ENCODE results near the gene RASSF3. TPM values are rescaled to one million over a fixed set of nuclear protein-coding genes. Genes with fewer than 3 reads are reported as not detected.
"Not testable (repeated sequence)": the region's sequence is repeated elsewhere in the genome, so short reads cannot be mapped to it uniquely, and the experiment has no call there.

Gene RASSF3
- total RNA-seq, 1 experiment from 2014 or later, result 7.8 TPM

GRCh38 chr12:64633011-64633939 is 23.0 kb downstream of the RASSF3 start:
- no peak for DNase-seq (ENCODE audit: low spot score)

GRCh38 chr12:64633940-64634337 is 23.6 kb downstream of the RASSF3 start:
- DNase-seq (ENCODE audit: low spot score), result peak; percentile 58

- no peak for DNase-seq (ENCODE audit: low spot score)
These were observed 24.3 kb downstream of the RASSF3 start for GRCh38 chr12:64634508-64635092.

- DNase-seq (ENCODE audit: low spot score), result no peak
These were observed 25.2 kb downstream of the RASSF3 start for GRCh38 chr12:64635356-64635998.

- no peak for DNase-seq (ENCODE audit: low spot score)
These were observed 26.6 kb downstream of the RASSF3 start for GRCh38 chr12:64636856-64637255.

- no peak for DNase-seq (ENCODE audit: low spot score)
These were observed 29.2 kb downstream of the RASSF3 start for GRCh38 chr12:64639466-64639865.

- no peak for DNase-seq (ENCODE audit: low spot score)
These were observed 36.0 kb downstream of the RASSF3 start for GRCh38 chr12:64646318-64646717.

GRCh38 chr12:64649487-64649886 is 39.2 kb downstream of the RASSF3 start:
- DNase-seq (ENCODE audit: low spot score), result no peak

- DNase-seq (ENCODE audit: low spot score), result peak; percentile 66
These were observed 40.5 kb downstream of the RASSF3 start for GRCh38 chr12:64650762-64651161.

- no peak for DNase-seq (ENCODE audit: low spot score)
These were observed 42.1 kb downstream of the RASSF3 start for GRCh38 chr12:64652346-64652745.

GRCh38 chr12:64653123-64653522 is 42.8 kb downstream of the RASSF3 start:
- DNase-seq (ENCODE audit: low spot score), result no peak

- not testable (repeated sequence) for DNase-seq (ENCODE audit: low spot score)
These were observed 43.6 kb downstream of the RASSF3 start for GRCh38 chr12:64653907-64654306.

- no peak for DNase-seq (ENCODE audit: low spot score)
These were observed 44.8 kb downstream of the RASSF3 start for GRCh38 chr12:64655141-64655540.

GRCh38 chr12:64656429-64656828 is 46.1 kb downstream of the RASSF3 start:
- DNase-seq (ENCODE audit: low spot score), result no peak

- DNase-seq (ENCODE audit: low spot score), result no peak
These were observed 48.7 kb downstream of the RASSF3 start for GRCh38 chr12:64658892-64659481.

GRCh38 chr12:64660237-64661018 is 50.1 kb downstream of the RASSF3 start:
- no peak for DNase-seq (ENCODE audit: low spot score)

- no peak for DNase-seq (ENCODE audit: low spot score)
These were observed 52.7 kb downstream of the RASSF3 start for GRCh38 chr12:64663015-64663414.

- no peak for DNase-seq (ENCODE audit: low spot score)
These were observed 55.2 kb downstream of the RASSF3 start for GRCh38 chr12:64665514-64665913.

- DNase-seq (ENCODE audit: low spot score), result no peak
These were observed 56.0 kb downstream of the RASSF3 start for GRCh38 chr12:64666054-64666914.

- DNase-seq (ENCODE audit: low spot score), result no peak
These were observed 57.5 kb downstream of the RASSF3 start for GRCh38 chr12:64667793-64668192.

Measured in H4 (cell line).